Peyer's patch (tissue), 4 donors: ENCODE data around the gene GPD1L. TPM values are rescaled to one million over a fixed set of nuclear protein-coding genes. Genes with fewer than 3 reads are reported as not detected.

Experiments used
- DNase-seq, 3 donors: peaks; one replicate each; pipeline ENCODE4 v3.0.0-alpha.2; 2017 to 2019
- H3K27ac ChIP-seq, 4 donors: fragments of 200-600 bp; sonication (generic); one replicate each; pipeline ENCODE4 v1.5.1; 2016 to 2019
- H3K27me3 ChIP-seq, 2 donors: fragments of 200-600 bp; sonication (generic); one replicate each; pipeline ENCODE4 v1.5.1; 2019
- H3K36me3 ChIP-seq, 3 donors: fragments of 200-600 bp; sonication (generic); one replicate each; pipeline ENCODE4 v1.5.1; 2016 to 2019
- H3K4me1 ChIP-seq, 4 donors: fragments of 200-600 bp; sonication (generic); one replicate each; pipeline ENCODE4 v1.5.1; 2016 to 2019
- H3K4me3 ChIP-seq, 4 donors: fragments of 200-600 bp; sonication (generic); 1 replicate in 3 of 4; 2 replicates in 1 of 4; pipeline ENCODE4 v1.5.1; 2016 to 2019; ENCODE audit warnings: mild to moderate bottlenecking in 1 of 4
- H3K9me3 ChIP-seq, 4 donors: fragments of 200-600 bp; sonication (generic); one replicate each; pipeline ENCODE4 v1.5.1; 2016 to 2019; ENCODE audit warnings: mild to moderate bottlenecking in 1 of 4
- CTCF ChIP-seq, 6 experiments: fragments of 450-650 bp in 4 of 6; fragments of 200-600 bp in 2 of 6; sonication (generic) in 1 of 6; IDR thresholded peaks; one replicate each; pipeline ENCODE4 v1.5.1; 2017 to 2019; ENCODE audit warnings: antibody characterized with exemption in 6 of 6, mild to moderate bottlenecking in 3 of 6, moderate library complexity in 1 of 6
- POLR2A ChIP-seq, 2 donors: fragments of 450-650 bp; IDR thresholded peaks; one replicate each; pipeline ENCODE4 v1.5.1; 2017; ENCODE audit warnings: antibody characterized with exemption in 2 of 2, mild to moderate bottlenecking in 2 of 2, moderate library complexity in 2 of 2
- total RNA-seq, 4 donors: library from RNA; depleted of rRNA; stranded (reverse); fragments of >200 nt; gene quantifications; one replicate each; pipeline ENCODE4 v1.1.0, GENCODE V29; 2016

Gene GPD1L
- total RNA-seq, 4 donors from 2014 or later, result 54.6 to 157 (median 80.6) TPM

GRCh38 chr3:32216172-32216783, 109.9 kb downstream of the GPD1L start:
- no peak overlapping the region for H3K4me3 ChIP-seq
- no peak overlapping the region for H3K27ac ChIP-seq
- H3K36me3 ChIP-seq, result no peaks in the 10 kb centered on the region
- no peaks in the 10 kb centered on the region for H3K4me1 ChIP-seq
- TF ChIP-seq CTCF (IDR thresholded peaks at IDR 0.05), result no peak
- DNase-seq, result no peak
- H3K27me3 ChIP-seq, result no peaks in the 10 kb centered on the region
- H3K9me3 ChIP-seq, result peaks cover 0 to 7% (median 2%) of the 10 kb centered on the region in 4 donors

GRCh38 chr3:32217339-32217738, 110.9 kb downstream of the GPD1L start:
- H3K27me3 ChIP-seq, result no peaks in the 10 kb centered on the region
- no peak for DNase-seq
- H3K4me3 ChIP-seq, result no peak overlapping the region
- TF ChIP-seq CTCF (IDR thresholded peaks at IDR 0.05) (no peak), POLR2A (IDR thresholded peaks at IDR 0.05) (no peak)
- H3K9me3 ChIP-seq, result peaks cover 0 to 7% (median 2%) of the 10 kb centered on the region in 4 donors
- no peak overlapping the region for H3K27ac ChIP-seq
- no peaks in the 10 kb centered on the region for H3K36me3 ChIP-seq
- H3K4me1 ChIP-seq, result no peaks in the 10 kb centered on the region

Other genes starting within 250 kb of the GPD1L start
- 100 to 1,000 TPM in 1 of 4 donors, 10 to 100 TPM in 3; 18.5 to 128 (median 60.5) TPM for gene OSBPL10, start 125.4 kb upstream of the GPD1L start, total RNA-seq
- 10 to 100 TPM in 1 of 4 donors, under 1 TPM in 1, not detected in 2; 0.80 to 10.7 TPM for gene ZNF860, start 124.9 kb upstream of the GPD1L start, total RNA-seq
- gene CMTM8, start 132.1 kb downstream of the GPD1L start, total RNA-seq, result 10 to 100 TPM in 2 of 4 donors, 1 to 10 TPM in 1, not detected in 1; 7.1 to 16.5 (median 13.1) TPM